ENCODE data around the gene ZNF491. TPM values are rescaled to one million over a fixed set of nuclear protein-coding genes. Genes with fewer than 3 reads are reported as not detected.

The ZNF491 gene
- total and polyA plus RNA-seq, 9 donors: 2.2 to 6.5 (median 4.0) TPM

GRCh38 chr19:11756965-11757364, 41.4 kb upstream of the ZNF491 start:
- TF ChIP-seq EP300 (IDR thresholded peaks at IDR 0.05) (no peak), CTCF (IDR thresholded peaks at IDR 0.05) (no peak), POLR2A (IDR thresholded peaks at IDR 0.05) (no peak)
- no peak for DNase-seq
- 80 to 94% (median 81%) methylated on average over 1 of the region's 1 CpG for whole genome bisulfite sequencing, 3 donors
- Histone ChIP-seq H3K9me3 (peaks cover 0 to 5% of the 10 kb centered on the region in 2 donors), H3K4me3 (no peak overlapping the region), H3K36me3 (no peaks in the 10 kb centered on the region), H3K27ac (no peak overlapping the region), H3K4me1 (ENCODE audit: insufficient read depth) (no peaks in the 10 kb centered on the region), H3K27me3 (no peaks in the 10 kb centered on the region)
- intact Hi-C loops (cut with DNase I): no loop called here

GRCh38 chr19:11759805-11760204, 38.5 kb upstream of the ZNF491 start:
- WGBS, 3 donors: 73 to 76% (median 73%) methylated on average over 7 of the region's 7 CpGs
- Histone ChIP-seq H3K27ac (no peak overlapping the region), H3K4me3 (no peak overlapping the region), H3K27me3 (no peaks in the 10 kb centered on the region), H3K4me1 (ENCODE audit: insufficient read depth) (no peaks in the 10 kb centered on the region), H3K9me3 (peaks cover 0 to 5% of the 10 kb centered on the region in 2 donors), H3K36me3 (no peaks in the 10 kb centered on the region)
- TF ChIP-seq POLR2A (IDR thresholded peaks at IDR 0.05) (no peak), EP300 (IDR thresholded peaks at IDR 0.05) (no peak), CTCF (IDR thresholded peaks at IDR 0.05) (no peak)
- no peak for DNase-seq
- intact Hi-C loops (cut with DNase I): no loop called here

- intact Hi-C loops (cut with DNase I): no loop called here
- Histone ChIP-seq H3K27me3 (no peaks in the 10 kb centered on the region), H3K4me3 (no peak overlapping the region), H3K36me3 (no peaks in the 10 kb centered on the region), H3K4me1 (ENCODE audit: insufficient read depth) (peaks cover 3% of the 10 kb centered on the region), H3K9me3 (no peaks in the 10 kb centered on the region), H3K27ac (no peak overlapping the region)
- no peak for DNase-seq
- 75 to 78% (median 77%) methylated on average over 3 of the region's 3 CpGs for WGBS, 3 donors
- TF ChIP-seq CTCF (IDR thresholded peaks at IDR 0.05): no peak
- TF ChIP-seq EP300 (IDR thresholded peaks at IDR 0.05): no peak
- no peak for TF ChIP-seq POLR2A (IDR thresholded peaks at IDR 0.05)
Measured at GRCh38 chr19:11763117-11763516, 35.2 kb upstream of the ZNF491 start.

GRCh38 chr19:11763611-11764010, 34.7 kb upstream of the ZNF491 start:
- H3K27me3 ChIP-seq: no peaks in the 10 kb centered on the region
- 78 to 85% (median 83%) methylated on average over 1 of the region's 1 CpG for WGBS, 3 donors
- no peak overlapping the region for H3K27ac ChIP-seq
- intact Hi-C loops (cut with DNase I): no loop called here
- peaks cover 6% of the 10 kb centered on the region for H3K4me1 ChIP-seq (ENCODE audit: insufficient read depth)
- no peak for DNase-seq
- no peaks in the 10 kb centered on the region for H3K36me3 ChIP-seq
- no peaks in the 10 kb centered on the region for H3K9me3 ChIP-seq
- no peak overlapping the region for H3K4me3 ChIP-seq
- TF ChIP-seq CTCF (IDR thresholded peaks at IDR 0.05) (no peak), POLR2A (IDR thresholded peaks at IDR 0.05) (no peak), EP300 (IDR thresholded peaks at IDR 0.05) (no peak)

All from ovary (tissue), 9 donors.